GM19372 (cell line): Measurements from ENCODE around the gene TYW1.
"Not testable (repeated sequence)": the region's sequence is repeated elsewhere in the genome, so short reads cannot be mapped to it uniquely, and the experiment has no call there.

ENCODE experiments used
- ATAC-seq: cut with Tn5 transposase; IDR thresholded peaks from one replicate; pipeline ENCODE4 v1.9.1; 2021; ENCODE audit warnings: mild to moderate bottlenecking, low read depth, moderate library complexity; ENCODE audit not compliant: unreplicated experiment

TYW1 gene

GRCh38 chr7:67114483-67115246 lies 118.0 kb downstream of the TYW1 start:
- not testable (repeated sequence) for ATAC-seq

- not testable (repeated sequence) for ATAC-seq
Observed at GRCh38 chr7:67120491-67120890, 123.9 kb downstream of the TYW1 start.

GRCh38 chr7:67128257-67128656 lies 131.6 kb downstream of the TYW1 start:
- not testable (repeated sequence) for ATAC-seq

GRCh38 chr7:67130766-67131165 lies 134.1 kb downstream of the TYW1 start:
- not testable (repeated sequence) for ATAC-seq

GRCh38 chr7:67134912-67135311 lies 138.3 kb downstream of the TYW1 start:
- not testable (repeated sequence) for ATAC-seq

- not testable (repeated sequence) for ATAC-seq
Observed at GRCh38 chr7:67135617-67136486, 139.2 kb downstream of the TYW1 start.

GRCh38 chr7:67137489-67137888 lies 140.9 kb downstream of the TYW1 start:
- not testable (repeated sequence) for ATAC-seq

- ATAC-seq: not testable (repeated sequence)
Observed at GRCh38 chr7:67139876-67140275, 143.2 kb downstream of the TYW1 start.

GRCh38 chr7:67141001-67141400 lies 144.4 kb downstream of the TYW1 start:
- ATAC-seq: not testable (repeated sequence)

GRCh38 chr7:67143091-67143786 lies 146.6 kb downstream of the TYW1 start:
- not testable (repeated sequence) for ATAC-seq

- not testable (repeated sequence) for ATAC-seq
Observed at GRCh38 chr7:67145581-67146193, 149.1 kb downstream of the TYW1 start.

- not testable (repeated sequence) for ATAC-seq
Observed at GRCh38 chr7:67149131-67149530, 152.5 kb downstream of the TYW1 start.

- ATAC-seq: not testable (repeated sequence)
Observed at GRCh38 chr7:67154374-67154773, 157.7 kb downstream of the TYW1 start.

GRCh38 chr7:67156064-67156463 lies 159.4 kb downstream of the TYW1 start:
- ATAC-seq: not testable (repeated sequence)

- peak; percentile 61 for ATAC-seq
Observed at GRCh38 chr7:67163285-67163684, 166.7 kb downstream of the TYW1 start.

- ATAC-seq: peak; percentile 54
Observed at GRCh38 chr7:67171151-67171550, 174.5 kb downstream of the TYW1 start.

GRCh38 chr7:67176730-67177129 lies 180.1 kb downstream of the TYW1 start:
- ATAC-seq: not testable (repeated sequence)

GRCh38 chr7:67178915-67179688 lies 182.5 kb downstream of the TYW1 start:
- not testable (repeated sequence) for ATAC-seq

- not testable (repeated sequence) for ATAC-seq
Observed at GRCh38 chr7:67182956-67183750, 186.5 kb downstream of the TYW1 start.
